Nephron (organoid): ENCODE data around the gene SLC1A5.
A peak's percentile ranks its signal among the peaks of the same experiment; 100 is the strongest.

Source experiments
- H3K27ac Mint-ChIP-seq, 3 experiments: 2 replicates each; pipeline ENCODE4 v1.8.0; 2020; ENCODE audit warnings: mixed read lengths in 3 of 3, mild to moderate bottlenecking in 2 of 3, moderate library complexity in 1 of 3
- H3K27me3 Mint-ChIP-seq: 2 replicates; pipeline ENCODE4 v1.8.0; 2021; ENCODE audit warnings: low read depth, mild to moderate bottlenecking, moderate library complexity, mixed read lengths
- H3K36me3 Mint-ChIP-seq: 2 replicates; pipeline ENCODE4 v1.8.0; 2020; ENCODE audit warnings: low read depth, mixed read lengths
- H3K4me1 Mint-ChIP-seq: 2 replicates; pipeline ENCODE4 v1.8.0; 2020; ENCODE audit warnings: mixed read lengths
- H3K4me3 Mint-ChIP-seq, 3 experiments: 2 replicates each; pipeline ENCODE4 v1.8.0; 2020; ENCODE audit warnings: mild to moderate bottlenecking in 3 of 3, mixed read lengths in 3 of 3, moderate library complexity in 2 of 3
- H3K9me3 Mint-ChIP-seq: 2 replicates; pipeline ENCODE4 v1.8.0; 2020; ENCODE audit warnings: mixed read lengths
- CTCF ChIP-seq, 3 experiments: fragments of 200-600 bp; sonication (generic); IDR thresholded peaks; one replicate each; pipeline ENCODE4 v1.5.0; 2021; ENCODE audit warnings: antibody characterized with exemption in 3 of 3; ENCODE audit not compliant: unreplicated experiment in 3 of 3

Gene SLC1A5

GRCh38 chr19:46728208-46728607 is 60.2 kb downstream of the SLC1A5 start:
- Mint-ChIP-seq H3K27me3 (no peaks in the 10 kb centered on the region), H3K36me3 (peaks cover 51% of the 10 kb centered on the region), H3K4me3 (no peak overlapping the region), H3K9me3 (no peaks in the 10 kb centered on the region), H3K4me1 (peaks cover 33% of the 10 kb centered on the region), H3K27ac (peak overlapping the region; percentile 66 to 83 (median 77))
- no peak for TF ChIP-seq CTCF (IDR thresholded peaks at IDR 0.05; ENCODE audit: unreplicated experiment in 3 of 3)

DNA sequence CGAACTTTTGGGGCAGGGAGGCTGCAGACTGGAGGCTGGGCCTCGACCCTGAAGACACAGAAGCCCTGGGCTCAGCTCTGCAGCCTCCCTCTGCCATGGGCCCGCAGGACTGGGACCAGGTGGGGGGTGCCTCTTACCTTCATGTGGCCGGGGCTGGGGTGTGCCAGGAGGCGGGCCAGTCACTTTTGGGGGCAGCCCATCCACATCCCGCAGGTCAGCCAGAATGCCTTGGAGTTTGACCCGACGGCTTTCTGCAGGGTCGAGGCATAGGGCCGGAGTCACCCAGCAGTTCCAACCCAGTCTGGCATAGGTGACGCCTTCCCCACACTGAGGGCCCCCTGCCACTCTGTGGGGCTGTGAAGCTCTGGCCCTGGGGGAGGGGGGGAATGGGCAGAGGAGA is 60.6 kb downstream of the SLC1A5 start:
- Mint-ChIP-seq H3K4me1 (peaks cover 33% of the 10 kb centered on the region), H3K9me3 (no peaks in the 10 kb centered on the region), H3K4me3 (peak overlapping the region in 2 of 3 experiments; percentile 36 to 57), H3K27ac (peak overlapping the region; percentile 76 to 90 (median 86)), H3K36me3 (peaks cover 51% of the 10 kb centered on the region), H3K27me3 (no peaks in the 10 kb centered on the region)
- TF ChIP-seq CTCF (IDR thresholded peaks at IDR 0.05; ENCODE audit: unreplicated experiment in 3 of 3) = no peak

- no peaks in the 10 kb centered on the region for H3K9me3 Mint-ChIP-seq
- H3K36me3 Mint-ChIP-seq = peaks cover 55% of the 10 kb centered on the region
- no peak overlapping the region for H3K4me3 Mint-ChIP-seq
Observed at GRCh38 chr19:46726971-46727501, 61.4 kb downstream of the SLC1A5 start.

DNA sequence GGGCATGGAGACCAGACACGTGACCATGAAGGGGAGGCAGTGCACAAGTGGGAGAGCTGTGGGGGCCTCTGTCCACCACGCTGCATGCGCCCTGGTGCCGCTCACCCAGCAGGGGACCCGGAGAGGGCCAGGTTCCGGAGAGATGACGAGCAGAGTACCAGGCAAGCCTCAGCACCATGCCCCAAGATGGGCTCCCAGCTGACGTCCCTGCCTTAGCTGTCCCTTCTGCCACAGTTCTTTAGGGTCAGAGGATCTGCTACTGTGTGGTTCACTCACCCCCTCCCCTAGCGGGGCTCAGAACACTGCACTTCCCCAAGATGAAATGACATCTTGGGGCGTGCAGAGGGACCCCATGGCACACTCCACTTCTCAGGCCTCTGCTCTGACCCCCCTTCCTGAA is 61.8 kb downstream of the SLC1A5 start:
- no peak for TF ChIP-seq CTCF (IDR thresholded peaks at IDR 0.05; ENCODE audit: unreplicated experiment in 3 of 3)
- Mint-ChIP-seq H3K9me3 (no peaks in the 10 kb centered on the region), H3K27ac (peak overlapping the region; percentile 69 to 90 (median 76)), H3K4me1 (peaks cover 27% of the 10 kb centered on the region), H3K36me3 (peaks cover 52% of the 10 kb centered on the region), H3K27me3 (no peaks in the 10 kb centered on the region), H3K4me3 (peak overlapping the region in 1 of 3 experiments; percentile 42)

More at GRCh38 chr19:46726971-46727501, 61.4 kb downstream of the SLC1A5 start:
- H3K27ac Mint-ChIP-seq = peak overlapping the region in 2 of 3 experiments; percentile 76 to 90
- peaks cover 32% of the 10 kb centered on the region for H3K4me1 Mint-ChIP-seq
- TF ChIP-seq CTCF (IDR thresholded peaks at IDR 0.05; ENCODE audit: unreplicated experiment in 3 of 3) = no peak
- no peaks in the 10 kb centered on the region for H3K27me3 Mint-ChIP-seq

GRCh38 chr19:46725859-46726393 is 62.5 kb downstream of the SLC1A5 start:
- peak overlapping the region; percentile 32 to 90 (median 76) for H3K27ac Mint-ChIP-seq
- peak overlapping the region in 2 of 3 experiments; percentile 36 to 42 for H3K4me3 Mint-ChIP-seq
- no peak for TF ChIP-seq CTCF (IDR thresholded peaks at IDR 0.05; ENCODE audit: unreplicated experiment in 3 of 3)
- H3K27me3 Mint-ChIP-seq = no peaks in the 10 kb centered on the region
- H3K9me3 Mint-ChIP-seq = no peaks in the 10 kb centered on the region
- peaks cover 24% of the 10 kb centered on the region for H3K4me1 Mint-ChIP-seq
- peaks cover 48% of the 10 kb centered on the region for H3K36me3 Mint-ChIP-seq
